Measurements from ENCODE around the gene CREB3L2. TPM values are rescaled to one million over a fixed set of nuclear protein-coding genes. Genes with fewer than 3 reads are reported as not detected.
A peak's percentile ranks its signal among the peaks of the same experiment; 100 is the strongest.

Gene CREB3L2
- total and polyA plus RNA-seq, 2 of the 13 experiments (the other 11 are each of a cell fraction or from before 2014, with no cell fraction given) = 22.1 to 41.1 TPM

DNA sequence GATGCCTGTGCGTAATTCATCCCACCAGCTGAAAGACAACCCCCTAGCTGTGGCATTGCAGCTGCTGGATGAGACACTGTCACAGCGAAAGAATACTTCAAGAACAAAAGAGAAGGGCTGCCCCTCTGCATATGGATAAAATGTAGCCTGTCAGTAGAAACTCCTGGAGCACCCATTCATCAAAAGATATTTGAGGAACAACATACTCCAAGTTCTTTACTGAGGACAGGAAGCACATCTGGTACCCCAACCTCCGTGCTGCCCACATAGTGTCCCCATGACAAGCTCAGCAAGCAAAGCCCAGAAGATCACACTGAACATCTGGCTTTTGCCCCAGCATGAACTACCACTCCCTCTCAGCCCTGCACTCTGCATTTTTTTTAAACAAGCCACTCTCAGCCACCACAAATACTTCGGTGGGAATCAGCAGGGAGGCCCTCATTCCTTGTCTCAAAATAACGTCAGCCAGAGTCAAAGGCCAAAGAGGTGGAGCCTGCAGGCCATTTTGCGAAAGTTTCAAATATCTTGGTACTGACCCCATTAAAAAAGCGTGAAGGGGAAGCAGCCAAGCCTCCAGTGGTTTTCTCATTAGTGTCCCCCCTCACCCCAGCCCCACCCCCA lies 1.7 kb downstream of the CREB3L2 start (continued):
- no peak for TF ChIP-seq AGO2 (optimal IDR thresholded peaks at IDR 0.05; ENCODE audit: low read depth, low read length)
- TF ChIP-seq, protein P1, sequence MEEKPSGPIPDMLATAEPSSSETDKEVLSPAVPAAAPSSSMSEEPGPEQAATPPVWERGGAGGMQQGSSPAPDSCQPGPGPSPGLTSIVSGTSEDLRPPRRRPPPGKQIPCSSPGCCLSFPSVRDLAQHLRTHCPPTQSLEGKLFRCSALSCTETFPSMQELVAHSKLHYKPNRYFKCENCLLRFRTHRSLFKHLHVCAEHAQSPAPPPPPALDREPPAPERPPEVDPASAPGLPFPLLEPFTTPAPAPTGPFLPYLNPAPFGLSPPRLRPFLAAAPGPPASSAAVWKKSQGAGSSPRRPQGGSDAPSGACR (CRISPR knock-in tag; IDR thresholded peaks at IDR 0.05) = no peak
- no peak for TF ChIP-seq ZSCAN22 (CRISPR knock-in tag; IDR thresholded peaks at IDR 0.05)
- TF ChIP-seq HNF4A (CRISPR knock-in tag; IDR thresholded peaks at IDR 0.05) = peak; percentile 34; the same call in 1 of the 2 replicates

DNA sequence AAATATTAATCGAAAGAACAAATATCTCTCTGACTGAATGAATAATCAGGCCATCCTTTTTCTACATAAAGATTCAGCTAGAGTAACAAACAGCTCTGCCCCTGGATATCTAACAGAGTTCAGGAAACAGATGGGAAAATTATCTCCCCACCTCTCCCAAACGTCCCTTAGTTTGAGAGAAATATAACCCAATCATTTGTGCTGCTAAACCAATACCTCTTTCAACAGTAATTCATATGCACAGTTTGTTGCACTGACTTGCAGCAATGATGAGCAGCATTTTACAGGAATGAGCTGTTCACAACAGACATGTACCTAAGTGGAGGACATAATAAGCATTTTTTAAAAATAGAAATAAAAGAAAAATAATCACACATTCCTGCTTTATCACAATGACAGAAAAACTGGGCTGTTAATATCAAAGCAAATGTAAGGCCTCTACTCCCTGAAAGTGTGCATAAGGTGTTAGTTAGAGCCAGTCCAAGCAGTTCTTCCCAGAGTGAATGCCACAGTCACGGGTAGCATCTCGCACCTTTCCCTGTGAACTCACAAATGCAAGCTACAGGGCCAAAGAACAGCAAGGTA lies 2.3 kb downstream of the CREB3L2 start:
- Histone ChIP-seq H3K79me2 (ENCODE audit: insufficient read depth, low read length) (peaks cover 72% of the 10 kb centered on the region), H3K4me1 (ENCODE audit: insufficient read depth, low read length) (peaks cover 62% of the 10 kb centered on the region), H2AFZ (ENCODE audit: low read length) (no peak overlapping the region), H3K9ac (ENCODE audit: insufficient read depth, low read depth, low read length) (peak overlapping the region; percentile 87), H4K20me1 (ENCODE audit: insufficient read depth, low read length) (peaks cover 11% of the 10 kb centered on the region), H3K4me2 (ENCODE audit: low read depth, low read length) (peak overlapping the region; percentile 93), H3K9me3 (ENCODE audit: low read length) (no peaks in the 10 kb centered on the region), H3K27ac (ENCODE audit: extremely low read length, insufficient read depth, low read length) (peak overlapping the region; percentile 79), H3K27me3 (ENCODE audit: control insufficient read depth in 1 of 2, insufficient read depth in 2 of 2, low read length in 2 of 2) (no peaks in the 10 kb centered on the region; a peak in 1 of 5 replicates), H3K4me3 (replicated peaks in 1 of 3; ENCODE audit: insufficient read depth in 1 of 3, low read depth in 2 of 3, low read length in 3 of 3) (peak overlapping the region; percentile 92 to 99 (median 98)), H3K36me3 (replicated peaks in 1 of 2; ENCODE audit: control insufficient read depth in 1 of 2, insufficient read depth in 2 of 2, low read length in 2 of 2) (peaks cover 3% of the 10 kb centered on the region in 2 experiments; a peak in 3 of 5 replicates)
- no TSS peak for BruUV-seq (replicated peaks)
- DNase-seq (ENCODE audit: low spot score) = no peak
- FAIRE-seq = no peak
- ATAC-seq = no peak
- WGBS (ENCODE audit: low lambda C conversion rate) = 9% methylated on average over 4 of the region's 4 CpGs
- intact Hi-C loops (cut with micrococcal nuclease; ENCODE audit: unreplicated experiment) (loop anchor here (2.0 to 5.0 kb wide), 2 partner anchors 59 to 463 kb away; partner anchors contain the start of gene TRIM24), in situ Hi-C loops (cut with HindIII; ENCODE audit: extremely low pct_ligation_motif_present, low pct_unique_long_range_greater_than_20kb) (loop anchor here (25.0 kb wide), 1 partner anchor 738 kb away; no protein-coding TSS in a partner anchor)
- ChIA-PET CTCF (ENCODE audit: low intra/inter-chr PET ratio, low total read pairs) (interaction anchor here (3.6 kb wide), 1 partner anchor 96 kb away, joined by 11 read pairs; no protein-coding TSS in a partner anchor), POLR2A (interaction anchor here (0.8 to 4.1 kb wide), 6 partner anchors 7 to 55 kb away, joined by 3 to 27 read pairs (median 3); no protein-coding TSS in a partner anchor)
- TF ChIP-seq, protein P2, sequence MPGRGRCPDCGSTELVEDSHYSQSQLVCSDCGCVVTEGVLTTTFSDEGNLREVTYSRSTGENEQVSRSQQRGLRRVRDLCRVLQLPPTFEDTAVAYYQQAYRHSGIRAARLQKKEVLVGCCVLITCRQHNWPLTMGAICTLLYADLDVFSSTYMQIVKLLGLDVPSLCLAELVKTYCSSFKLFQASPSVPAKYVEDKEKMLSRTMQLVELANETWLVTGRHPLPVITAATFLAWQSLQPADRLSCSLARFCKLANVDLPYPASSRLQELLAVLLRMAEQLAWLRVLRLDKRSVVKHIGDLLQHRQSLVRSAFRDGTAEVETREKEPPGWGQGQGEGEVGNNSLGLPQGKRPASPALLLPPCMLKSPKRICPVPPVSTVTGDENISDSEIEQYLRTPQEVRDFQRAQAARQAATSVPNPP (CRISPR knock-in tag; IDR thresholded peaks at IDR 0.05) = no peak
- TF ChIP-seq KAT7 (CRISPR knock-in tag; IDR thresholded peaks at IDR 0.05; ENCODE audit: borderline replicate concordance) = 0 out of 2 replicates have a peak, but pooled peaks have one; percentile 50
- TF ChIP-seq MIXL1 (CRISPR knock-in tag; IDR thresholded peaks at IDR 0.05) = no peak; the same call in 1 of the 2 replicates
- TF ChIP-seq RFXANK (CRISPR knock-in tag; IDR thresholded peaks at IDR 0.05) = no peak
- TF ChIP-seq KMT2A (CRISPR knock-in tag; IDR thresholded peaks at IDR 0.05) = 0 out of 2 replicates have a peak, but pooled peaks have one; percentile 65
- TF ChIP-seq ZNF747 (CRISPR knock-in tag; IDR thresholded peaks at IDR 0.05; ENCODE audit: borderline replicate concordance) = 0 out of 2 replicates have a peak, but pooled peaks have one; percentile 24
- no peak for TF ChIP-seq ZBTB42 (CRISPR knock-in tag; IDR thresholded peaks at IDR 0.05)
- no peak for TF ChIP-seq ZNF563 (CRISPR knock-in tag; IDR thresholded peaks at IDR 0.05)
- no peak for TF ChIP-seq NCOA2 (CRISPR knock-in tag; IDR thresholded peaks at IDR 0.05)
- TF ChIP-seq, protein P3, sequence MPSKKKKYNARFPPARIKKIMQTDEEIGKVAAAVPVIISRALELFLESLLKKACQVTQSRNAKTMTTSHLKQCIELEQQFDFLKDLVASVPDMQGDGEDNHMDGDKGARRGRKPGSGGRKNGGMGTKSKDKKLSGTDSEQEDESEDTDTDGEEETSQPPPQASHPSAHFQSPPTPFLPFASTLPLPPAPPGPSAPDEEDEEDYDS (CRISPR knock-in tag; IDR thresholded peaks at IDR 0.05) = no peak
- TF ChIP-seq GFI1 (CRISPR knock-in tag; IDR thresholded peaks at IDR 0.05; ENCODE audit: borderline replicate concordance) = no peak
- TF ChIP-seq CREB1 (IDR thresholded peaks at IDR 0.05) = no peak
- no peak for TF ChIP-seq CREB1 (CRISPR knock-in tag; IDR thresholded peaks at IDR 0.05)
- TF ChIP-seq, protein P4, sequence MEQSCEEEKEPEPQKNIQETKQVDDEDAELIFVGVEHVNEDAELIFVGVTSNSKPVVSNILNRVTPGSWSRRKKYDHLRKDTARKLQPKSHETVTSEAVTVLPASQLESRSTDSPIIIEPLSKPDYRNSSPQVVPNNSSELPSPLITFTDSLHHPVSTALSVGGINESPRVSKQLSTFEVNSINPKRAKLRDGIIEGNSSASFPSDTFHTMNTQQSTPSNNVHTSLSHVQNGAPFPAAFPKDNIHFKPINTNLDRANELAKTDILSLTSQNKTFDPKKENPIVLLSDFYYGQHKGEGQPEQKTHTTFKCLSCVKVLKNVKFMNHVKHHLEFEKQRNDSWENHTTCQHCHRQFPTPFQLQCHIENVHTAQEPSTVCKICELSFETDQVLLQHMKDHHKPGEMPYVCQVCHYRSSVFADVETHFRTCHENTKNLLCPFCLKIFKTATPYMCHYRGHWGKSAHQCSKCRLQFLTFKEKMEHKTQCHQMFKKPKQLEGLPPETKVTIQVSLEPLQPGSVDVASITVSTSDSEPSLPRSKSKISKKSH (CRISPR knock-in tag; IDR thresholded peaks at IDR 0.05; ENCODE audit: borderline replicate concordance) = no peak
- no peak for TF ChIP-seq ZNF335 (CRISPR knock-in tag; IDR thresholded peaks at IDR 0.05)
- TF ChIP-seq PHF8 (CRISPR knock-in tag; IDR thresholded peaks at IDR 0.05) = no peak; the same call in 1 of the 2 replicates
- no peak; the same call in 1 of the 2 replicates for TF ChIP-seq ZNF44 (CRISPR knock-in tag; IDR thresholded peaks at IDR 0.05)
